Fibroblast of lung (primary cell): ENCODE results near the gene JPH3.

Experiments used
- CTCF ChIP-seq, 2 donors: IDR thresholded peaks in 1 of 2; conservative IDR thresholded peaks in 1 of 2; 1 replicate in 1 of 2; 2 replicates in 1 of 2; pipeline ENCODE4 v1.5.1; 2011 to 2012; ENCODE audit warnings: low read length in 2 of 2, control low read depth in 1 of 2, inconsistent platforms in 1 of 2, low read depth in 1 of 2, mild to moderate bottlenecking in 1 of 2
- EZH2 ChIP-seq: IDR thresholded peaks from 2 replicates; pipeline ENCODE4 v1.5.1; 2012; ENCODE audit warnings: low read length, control low read depth, mild to moderate bottlenecking; ENCODE audit errors: missing control alignments

GRCh38 chr16:87705771-87706277 is 103.5 kb downstream of the JPH3 start:
- no peak for TF ChIP-seq CTCF (conservative IDR thresholded peaks at IDR 0.05 in 1 of 2, IDR thresholded peaks at IDR 0.05 in 1 of 2; ENCODE audit: low read depth in 1 of 2, low read length in 2 of 2)
- no peak for TF ChIP-seq EZH2
